IPS DF 6.9 (cell line): ENCODE data around the gene WDR45.

Experiments
- DNase-seq: peaks from one replicate; pipeline ENCODE4 v3.0.0-alpha.2; 2013; ENCODE audit warnings: low read depth, low spot score
- H3K27ac ChIP-seq: one replicate; pipeline ENCODE4 v1.5.1; 2013; ENCODE audit warnings: low read length, control low read depth
- H3K27me3 ChIP-seq: 2 replicates; pipeline ENCODE4 v1.6.1; 2013; ENCODE audit warnings: mild to moderate bottlenecking, low read length; ENCODE audit not compliant: control insufficient read depth, insufficient read depth
- H3K36me3 ChIP-seq: 2 replicates; pipeline ENCODE4 v1.6.1; 2013; ENCODE audit warnings: low read length; ENCODE audit not compliant: control insufficient read depth, insufficient read depth
- H3K4me1 ChIP-seq: 2 replicates; pipeline ENCODE4 v1.6.1; 2013; ENCODE audit warnings: low read length; ENCODE audit not compliant: control insufficient read depth, insufficient read depth
- H3K4me3 ChIP-seq: 2 replicates; pipeline ENCODE4 v1.5.1; 2013; ENCODE audit warnings: mild to moderate bottlenecking, low read length
- H3K9me3 ChIP-seq: 2 replicates; pipeline ENCODE4 v1.6.1; 2013; ENCODE audit warnings: low read length, inconsistent platforms; ENCODE audit not compliant: control insufficient read depth, insufficient read depth
- WGBS: extraction: QIAGEN DNeasy Blood & Tissue Kit; methylation state at CpG from one replicate; pipeline ENCODE4 v1.1.7; 2013; ENCODE audit warnings: mixed read lengths, missing lambda C conversion rate; ENCODE audit not compliant: insufficient read length, insufficient coverage; 5-methylcytosine and 5-hydroxymethylcytosine counted together

Gene WDR45

GRCh38 chrX:49077941-49078340, 1.7 kb downstream of the WDR45 start:
- Histone ChIP-seq H3K36me3 (no peaks in the 10 kb centered on the region; the same call in 1 of the 2 replicates), H3K4me1 (no peaks in the 10 kb centered on the region), H3K9me3 (no peaks in the 10 kb centered on the region), H3K27ac (no peak overlapping the region), H3K4me3 (no peak overlapping the region), H3K27me3 (no peaks in the 10 kb centered on the region)
- WGBS: no CpG with 5 or more reads among the region's 5 CpGs
- no peak for DNase-seq

- Histone ChIP-seq H3K4me1 (no peaks in the 10 kb centered on the region), H3K36me3 (no peaks in the 10 kb centered on the region; the same call in 1 of the 2 replicates), H3K9me3 (no peaks in the 10 kb centered on the region), H3K4me3 (no peak overlapping the region), H3K27me3 (no peaks in the 10 kb centered on the region), H3K27ac (no peak overlapping the region)
- no peak for DNase-seq
- WGBS: no CpG with 5 or more reads among the region's 13 CpGs
Measured at GRCh38 chrX:49075347-49075746, 4.3 kb downstream of the WDR45 start.

GRCh38 chrX:49073601-49074575, 5.8 kb downstream of the WDR45 start, which contains the start of gene PRAF2:
Gene PRAF2, minus strand, starts transcription at chrX:49074002. Its CDS starts 15 bp downstream, at chrX:49073987.
- WGBS: no CpG with 5 or more reads among the region's 61 CpGs
- H3K4me3 ChIP-seq: peak within 1 kb of the TSS; percentile 95
- H3K27me3 ChIP-seq: no peaks in the 10 kb centered on the region
- no peak within 1 kb of the TSS for H3K27ac ChIP-seq
- H3K36me3 ChIP-seq: no peaks in the 10 kb centered on the region; the same call in 1 of the 2 replicates
- no peaks in the 10 kb centered on the region for H3K4me1 ChIP-seq
- DNase-seq: peak; percentile 61
- H3K9me3 ChIP-seq: no peaks in the 10 kb centered on the region

GRCh38 chrX:49072712-49073095, 7.0 kb downstream of the WDR45 start:
- no peaks in the 10 kb centered on the region; the same call in none of the 2 replicates for H3K36me3 ChIP-seq
- no CpG with 5 or more reads among the region's 10 CpGs for WGBS
- no peak for DNase-seq
- no peaks in the 10 kb centered on the region for H3K27me3 ChIP-seq
- no peak overlapping the region for H3K4me3 ChIP-seq
- no peak overlapping the region for H3K27ac ChIP-seq
- H3K4me1 ChIP-seq: no peaks in the 10 kb centered on the region
- no peaks in the 10 kb centered on the region for H3K9me3 ChIP-seq

GRCh38 chrX:49071877-49072711, 7.6 kb downstream of the WDR45 start:
- no peaks in the 10 kb centered on the region for H3K4me1 ChIP-seq
- no peak overlapping the region for H3K4me3 ChIP-seq
- H3K27me3 ChIP-seq: no peaks in the 10 kb centered on the region
- no peak for DNase-seq
- peaks cover 4% of the 10 kb centered on the region for H3K36me3 ChIP-seq
- no peak overlapping the region for H3K27ac ChIP-seq
- no CpG with 5 or more reads among the region's 63 CpGs for WGBS
- no peaks in the 10 kb centered on the region for H3K9me3 ChIP-seq

- H3K4me3 ChIP-seq: no peak overlapping the region
- no peaks in the 10 kb centered on the region for H3K9me3 ChIP-seq
- no peaks in the 10 kb centered on the region for H3K4me1 ChIP-seq
- no peak overlapping the region for H3K27ac ChIP-seq
- DNase-seq: no peak
- no CpG with 5 or more reads among the region's 4 CpGs for WGBS
- peaks cover 4% of the 10 kb centered on the region for H3K36me3 ChIP-seq
- H3K27me3 ChIP-seq: no peaks in the 10 kb centered on the region
Measured at GRCh38 chrX:49070988-49071387, 8.7 kb downstream of the WDR45 start.

- no peak for DNase-seq
- no CpG with 5 or more reads among the region's 11 CpGs for WGBS
- Histone ChIP-seq H3K36me3 (peaks cover 8% of the 10 kb centered on the region), H3K4me3 (no peak overlapping the region), H3K27ac (no peak overlapping the region), H3K4me1 (no peaks in the 10 kb centered on the region), H3K27me3 (no peaks in the 10 kb centered on the region), H3K9me3 (no peaks in the 10 kb centered on the region)
Measured at GRCh38 chrX:49069038-49069437, 10.6 kb downstream of the WDR45 start.

- H3K4me1 ChIP-seq: no peaks in the 10 kb centered on the region
- H3K9me3 ChIP-seq: no peaks in the 10 kb centered on the region
- no peak overlapping the region for H3K4me3 ChIP-seq
- H3K36me3 ChIP-seq: peaks cover 8% of the 10 kb centered on the region
- DNase-seq: no peak
- no peaks in the 10 kb centered on the region for H3K27me3 ChIP-seq
- WGBS: no CpG with 5 or more reads among the region's 41 CpGs
- H3K27ac ChIP-seq: no peak overlapping the region
Measured at GRCh38 chrX:49067285-49068120, 12.2 kb downstream of the WDR45 start.

- Histone ChIP-seq H3K4me1 (no peaks in the 10 kb centered on the region), H3K9me3 (no peaks in the 10 kb centered on the region)
- WGBS: no CpG with 5 or more reads among the region's 9 CpGs
Measured at GRCh38 chrX:49066690-49067089, 13.0 kb downstream of the WDR45 start.

GRCh38 chrX:49066278-49066677, 13.4 kb downstream of the WDR45 start:
- no peaks in the 10 kb centered on the region for H3K4me1 ChIP-seq
- H3K9me3 ChIP-seq: no peaks in the 10 kb centered on the region
- DNase-seq: no peak
- H3K27ac ChIP-seq: no peak overlapping the region
- H3K27me3 ChIP-seq: no peaks in the 10 kb centered on the region
- no peak overlapping the region for H3K4me3 ChIP-seq
- WGBS: no CpG with 5 or more reads among the region's 2 CpGs
- H3K36me3 ChIP-seq: peaks cover 8% of the 10 kb centered on the region

More at GRCh38 chrX:49066690-49067089, 13.0 kb downstream of the WDR45 start:
- no peak for DNase-seq
- H3K27ac ChIP-seq: no peak overlapping the region
- H3K27me3 ChIP-seq: no peaks in the 10 kb centered on the region
- peaks cover 8% of the 10 kb centered on the region for H3K36me3 ChIP-seq
- H3K4me3 ChIP-seq: no peak overlapping the region
